ENCODE measurements around the gene DNER.

The DNER gene

GRCh38 chr2:229414631-229415030, 299.7 kb downstream of the DNER start:
- ChIA-PET CTCF (no interaction called here), POLR2A (no interaction called here)

GRCh38 chr2:229412686-229413085, 301.7 kb downstream of the DNER start:
- no peak for DNase-seq (ENCODE audit: low read depth, low spot score)
- H3K4me3 ChIP-seq (ENCODE audit: low read depth, low read length) = no peak overlapping the region
- TF ChIP-seq CTCF (IDR thresholded peaks at IDR 0.05; ENCODE audit: insufficient read depth, low read length, missing control alignments) = no peak
- ChIA-PET CTCF (no interaction called here), POLR2A (no interaction called here)

More at GRCh38 chr2:229414631-229415030, 299.7 kb downstream of the DNER start:
- no peak for DNase-seq (ENCODE audit: low read depth, low spot score)
- TF ChIP-seq CTCF (IDR thresholded peaks at IDR 0.05; ENCODE audit: insufficient read depth, low read length, missing control alignments) = no peak
- no peak overlapping the region for H3K4me3 ChIP-seq (ENCODE audit: low read depth, low read length)

- TF ChIP-seq CTCF (IDR thresholded peaks at IDR 0.05; ENCODE audit: insufficient read depth, low read length, missing control alignments) = no peak
Observed at GRCh38 chr2:229410946-229411345, 303.4 kb downstream of the DNER start.

GRCh38 chr2:229410264-229410663, 304.1 kb downstream of the DNER start:
- CTCF ChIA-PET = no interaction called here
- H3K4me3 ChIP-seq (ENCODE audit: low read depth, low read length) = no peak overlapping the region
- no peak for DNase-seq (ENCODE audit: low read depth, low spot score)
- TF ChIP-seq CTCF (IDR thresholded peaks at IDR 0.05; ENCODE audit: insufficient read depth, low read length, missing control alignments) = no peak
- POLR2A ChIA-PET = no interaction called here

More at GRCh38 chr2:229410946-229411345, 303.4 kb downstream of the DNER start:
- H3K4me3 ChIP-seq (ENCODE audit: low read depth, low read length) = no peak overlapping the region
- POLR2A ChIA-PET = no interaction called here
- DNase-seq (ENCODE audit: low read depth, low spot score) = no peak
- CTCF ChIA-PET = no interaction called here

- CTCF ChIA-PET = no interaction called here
- no peak for DNase-seq (ENCODE audit: low read depth, low spot score)
- POLR2A ChIA-PET = no interaction called here
- H3K4me3 ChIP-seq (ENCODE audit: low read depth, low read length) = no peak overlapping the region
- no peak for TF ChIP-seq CTCF (IDR thresholded peaks at IDR 0.05; ENCODE audit: insufficient read depth, low read length, missing control alignments)
Observed at GRCh38 chr2:229409751-229410181, 304.6 kb downstream of the DNER start.

GRCh38 chr2:229408962-229409361, 305.4 kb downstream of the DNER start:
- ChIA-PET CTCF (no interaction called here), POLR2A (no interaction called here)
- TF ChIP-seq CTCF (IDR thresholded peaks at IDR 0.05; ENCODE audit: insufficient read depth, low read length, missing control alignments) = no peak
- DNase-seq (ENCODE audit: low read depth, low spot score) = no peak
- H3K4me3 ChIP-seq (ENCODE audit: low read depth, low read length) = no peak overlapping the region
